Esophagus muscularis mucosa (tissue), 3 donors: Measurements from ENCODE around the gene STRN4.

ENCODE experiments used
- CTCF ChIP-seq, 3 experiments: fragments of 200-600 bp in 2 of 3; fragments of 450-650 bp in 1 of 3; sonication (generic) in 2 of 3; IDR thresholded peaks; one replicate each; pipeline ENCODE4 v1.5.1; 2017 to 2019; ENCODE audit warnings: antibody characterized with exemption in 3 of 3, mild to moderate bottlenecking in 2 of 3, moderate library complexity in 1 of 3
- POLR2A ChIP-seq: fragments of 450-650 bp; IDR thresholded peaks from one replicate; pipeline ENCODE4 v1.6.1; 2017; ENCODE audit warnings: antibody characterized with exemption, moderate library complexity, mild to moderate bottlenecking, low read depth
- POLR2AphosphoS5 ChIP-seq, 2 donors: sonication (generic); formaldehyde crosslinking; IDR thresholded peaks; one replicate each; pipeline ENCODE4 v1.6.1; 2017; ENCODE audit warnings: antibody characterized with exemption in 2 of 2

- TF ChIP-seq CTCF (IDR thresholded peaks at IDR 0.05) (no peak), POLR2A (no peak), POLR2AphosphoS5 (IDR thresholded peaks at IDR 0.05) (no peak)
These were observed 35.6 kb downstream of the STRN4 start for GRCh38 chr19:46710687-46711086.
